DLD1 (cell line): ENCODE measurements around the gene BIRC3.
"Not testable (repeated sequence)": the region's sequence is repeated elsewhere in the genome, so short reads cannot be mapped to it uniquely, and the experiment has no call there.

Experiments used
- in situ Hi-C: cut with HindIII; loops from 2 replicates; pipeline ENCODE4 v1.10.0; 2017; ENCODE audit warnings: low sequenced_read_pairs

BIRC3 gene

GRCh38 chr11:102293873-102294601 is 23.2 kb upstream of the BIRC3 start:
- in situ Hi-C loops, result no loop called here

- in situ Hi-C loops, result no loop called here
These were observed 22.2 kb upstream of the BIRC3 start for GRCh38 chr11:102295045-102295444.

GRCh38 chr11:102296757-102297156 is 20.5 kb upstream of the BIRC3 start:
- in situ Hi-C loops, result not testable (repeated sequence)

GRCh38 chr11:102300837-102301236 is 16.4 kb upstream of the BIRC3 start:
- in situ Hi-C loops, result not testable (repeated sequence)

- in situ Hi-C loops, result no loop called here
These were observed 15.0 kb upstream of the BIRC3 start for GRCh38 chr11:102302241-102302640.

- in situ Hi-C loops, result no loop called here
These were observed 12.6 kb upstream of the BIRC3 start for GRCh38 chr11:102304686-102305085.

GRCh38 chr11:102305352-102306047 is 11.8 kb upstream of the BIRC3 start:
- in situ Hi-C loops, result no loop called here

- in situ Hi-C loops, result no loop called here
These were observed 11.2 kb upstream of the BIRC3 start for GRCh38 chr11:102306048-102306597.

- in situ Hi-C loops, result no loop called here
These were observed 10.2 kb upstream of the BIRC3 start for GRCh38 chr11:102306817-102307726.

GRCh38 chr11:102307727-102308038 is 9.6 kb upstream of the BIRC3 start:
- in situ Hi-C loops, result no loop called here

- in situ Hi-C loops, result no loop called here
These were observed 7.4 kb upstream of the BIRC3 start for GRCh38 chr11:102309621-102310541.

- in situ Hi-C loops, result no loop called here
These were observed 4.6 kb upstream of the BIRC3 start for GRCh38 chr11:102312667-102313066.

GRCh38 chr11:102313238-102313940 is 3.9 kb upstream of the BIRC3 start:
- in situ Hi-C loops, result no loop called here

GRCh38 chr11:102314784-102315183 is 2.5 kb upstream of the BIRC3 start:
- in situ Hi-C loops, result no loop called here

GRCh38 chr11:102316346-102316904 is 859 bp upstream of the BIRC3 start:
- in situ Hi-C loops, result no loop called here

- in situ Hi-C loops, result no loop called here
These were observed 452 bp downstream of the BIRC3 start for GRCh38 chr11:102317768-102318103.

- in situ Hi-C loops, result no loop called here
These were observed 1.2 kb downstream of the BIRC3 start for GRCh38 chr11:102318469-102318868.

GRCh38 chr11:102319544-102319943 is 2.3 kb downstream of the BIRC3 start:
- in situ Hi-C loops, result no loop called here

- in situ Hi-C loops, result no loop called here
These were observed 2.9 kb downstream of the BIRC3 start for GRCh38 chr11:102320188-102320587.
